OCI-LY1 (cell line): ENCODE measurements around the gene POLDIP2.

Experiments
- H2AFZ ChIP-seq: fragments of 200-600 bp; sonication (generic), shearing (Covaris generic); 2 replicates; pipeline ENCODE4 v1.6.0; 2014; ENCODE audit warnings: antibody characterized with exemption, mild to moderate bottlenecking, low read length
- H3F3A ChIP-seq: fragments of 200-600 bp; sonication (generic), shearing (Covaris generic); 2 replicates; pipeline ENCODE4 v1.6.0; 2014; ENCODE audit warnings: mild to moderate bottlenecking, antibody characterized with exemption, low read length, moderate library complexity; ENCODE audit not compliant: insufficient read depth
- H3K27ac ChIP-seq: fragments of 200-600 bp; sonication (generic); 2 replicates; pipeline ENCODE4 v1.5.1; 2014; ENCODE audit warnings: low read length, mixed run types, mild to moderate bottlenecking, low read depth; ENCODE audit not compliant: poor library complexity, severe bottlenecking
- H3K27me3 ChIP-seq: fragments of 200-600 bp; sonication (generic); 2 replicates; pipeline ENCODE4 v1.6.0; 2014; ENCODE audit warnings: antibody characterized with exemption, mild to moderate bottlenecking, low read length, moderate library complexity; ENCODE audit not compliant: insufficient read depth
- H3K36me3 ChIP-seq: fragments of 200-600 bp; sonication (generic); 2 replicates; pipeline ENCODE4 v1.6.1; 2014; ENCODE audit warnings: mild to moderate bottlenecking, antibody characterized with exemption, low read length, moderate library complexity, mixed read lengths; ENCODE audit not compliant: insufficient read depth
- H3K4me1 ChIP-seq: fragments of 200-600 bp; sonication (generic); 2 replicates; pipeline ENCODE4 v1.5.1; 2014; ENCODE audit warnings: mild to moderate bottlenecking, low read length, moderate library complexity; ENCODE audit not compliant: insufficient read depth, severe bottlenecking
- H3K4me2 ChIP-seq: fragments of 200-600 bp; sonication (generic), shearing (Covaris generic); 2 replicates; pipeline ENCODE4 v1.6.1; 2014; ENCODE audit warnings: low read length
- H3K4me3 ChIP-seq: fragments of 200-600 bp; sonication (generic); 2 replicates; pipeline ENCODE4 v1.5.1; 2014; ENCODE audit warnings: low read length, low read depth, mild to moderate bottlenecking, mixed read lengths; ENCODE audit not compliant: poor library complexity, severe bottlenecking
- H3K79me2 ChIP-seq: fragments of 200-600 bp; shearing (Covaris generic); 2 replicates; pipeline ENCODE4 v1.6.1; 2016; ENCODE audit warnings: mixed run types, low read length, mixed read lengths; ENCODE audit not compliant: insufficient read depth
- H3K9ac ChIP-seq: fragments of 200-600 bp; sonication (generic), shearing (Covaris generic); 2 replicates; pipeline ENCODE4 v1.6.1; 2014; ENCODE audit warnings: mild to moderate bottlenecking, low read length, mixed read lengths
- H3K9me2 ChIP-seq: fragments of 200-600 bp; sonication (generic), shearing (Covaris generic); 2 replicates; pipeline ENCODE4 v1.6.1; 2014; ENCODE audit warnings: low read depth, mild to moderate bottlenecking, low read length, mixed read lengths
- H3K9me3 ChIP-seq: fragments of 200-600 bp; shearing (Covaris generic); 2 replicates; pipeline ENCODE4 v1.6.1; 2014; ENCODE audit warnings: low read length, mixed read lengths
- H4K20me1 ChIP-seq: fragments of 200-600 bp; sonication (generic), shearing (Covaris generic); 2 replicates; pipeline ENCODE4 v1.6.0; 2016; ENCODE audit warnings: mild to moderate bottlenecking, low read length; ENCODE audit not compliant: insufficient read depth
- CTCF ChIP-seq: fragments of 200-600 bp; sonication (generic), shearing (Covaris generic); IDR thresholded peaks from 2 replicates; pipeline ENCODE4 v1.5.1; 2017; ENCODE audit warnings: mild to moderate bottlenecking, antibody characterized with exemption, low read length, moderate library complexity, mixed read lengths
- EZH2 ChIP-seq: fragments of 200-600 bp; sonication (generic), shearing (Covaris generic); IDR thresholded peaks from 2 replicates; pipeline ENCODE4 v1.8.0; 2017; ENCODE audit warnings: borderline replicate concordance, mixed run types, mild to moderate bottlenecking, antibody characterized with exemption, low read length, moderate library complexity, mixed read lengths

Gene POLDIP2

DNA sequence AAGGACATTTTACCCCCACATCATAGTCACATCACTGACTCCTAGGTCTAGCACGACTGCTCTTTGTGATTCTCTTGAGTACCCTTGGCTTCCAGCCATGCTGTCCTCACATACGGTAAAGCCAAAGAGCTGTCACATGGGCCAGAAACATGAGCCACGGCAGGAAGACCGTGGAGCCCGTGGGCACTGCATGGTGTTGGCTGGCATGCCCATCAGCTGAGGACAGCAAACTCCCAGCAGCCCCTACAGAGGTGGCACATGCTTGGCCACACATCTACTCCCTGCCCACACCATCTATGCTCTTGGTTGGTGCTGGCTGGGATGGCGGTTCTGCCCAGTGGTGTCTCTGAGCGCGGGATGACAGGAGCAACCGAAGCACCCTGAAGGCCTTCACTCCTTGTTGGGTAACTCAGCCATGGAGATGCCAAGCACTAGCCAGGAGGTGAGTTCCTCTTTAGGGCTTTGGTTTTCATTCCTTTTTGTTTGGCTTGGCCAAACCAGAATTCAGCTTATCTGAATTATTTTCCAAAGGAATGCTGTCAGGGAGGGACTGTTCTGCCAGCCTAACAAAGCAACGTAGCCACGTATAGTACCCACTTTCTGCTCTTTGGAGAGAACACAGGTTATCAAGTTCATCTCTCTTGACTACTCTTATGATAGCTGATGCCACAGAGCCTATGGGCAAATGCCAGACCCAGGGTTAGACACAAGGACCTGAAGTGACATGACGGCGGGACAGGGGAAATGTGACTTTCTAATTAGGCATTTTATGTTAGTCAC lies 11.7 kb downstream of the POLDIP2 start:
- Histone ChIP-seq H3K4me3 (no peak overlapping the region), H3K4me2 (no peak overlapping the region), H3K27ac (no peak overlapping the region), H3F3A (no peaks in the 10 kb centered on the region), H3K9me3 (no peaks in the 10 kb centered on the region), H2AFZ (no peak overlapping the region), H3K36me3 (peaks cover 84% of the 10 kb centered on the region), H3K9ac (no peak overlapping the region), H3K27me3 (no peaks in the 10 kb centered on the region), H3K79me2 (no peaks in the 10 kb centered on the region), H4K20me1 (no peaks in the 10 kb centered on the region), H3K4me1 (peaks cover 12% of the 10 kb centered on the region), H3K9me2 (no peaks in the 10 kb centered on the region)
- TF ChIP-seq CTCF (no peak), EZH2 (no peak)

DNA sequence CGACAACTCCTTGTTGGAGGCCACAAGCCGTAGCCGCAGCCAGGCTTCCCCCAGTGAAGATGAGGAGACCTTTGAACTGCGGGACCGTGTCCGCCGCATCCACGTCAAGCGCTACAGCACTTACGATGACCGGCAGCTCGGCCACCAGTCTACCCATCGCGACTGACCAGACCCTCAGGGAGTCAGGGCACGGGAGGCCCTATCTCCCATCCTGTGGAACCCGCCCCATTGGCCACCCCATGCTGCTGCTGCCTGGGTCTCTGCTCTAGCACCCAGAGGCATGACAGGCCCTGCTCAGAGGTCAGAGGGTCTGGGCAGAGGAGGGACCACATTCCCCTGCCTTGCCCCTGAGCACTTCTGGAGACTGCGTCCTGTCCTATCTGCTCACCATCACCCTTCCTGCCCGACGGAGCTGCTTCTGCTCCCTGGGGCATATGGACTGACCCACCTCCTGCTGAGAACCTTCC lies 12.9 kb downstream of the POLDIP2 start:
- no peak overlapping the region for H3K9ac ChIP-seq
- H3K27ac ChIP-seq: peak overlapping the region; percentile 84
- H3K27me3 ChIP-seq: no peaks in the 10 kb centered on the region
- no peaks in the 10 kb centered on the region for H3K9me2 ChIP-seq
- no peaks in the 10 kb centered on the region for H3F3A ChIP-seq
- no peaks in the 10 kb centered on the region for H3K9me3 ChIP-seq
- no peak overlapping the region for H3K4me2 ChIP-seq
- no peak for TF ChIP-seq CTCF
- no peak for TF ChIP-seq EZH2
- no peak overlapping the region for H2AFZ ChIP-seq
- H3K4me1 ChIP-seq: peaks cover 12% of the 10 kb centered on the region
- peaks cover 73% of the 10 kb centered on the region for H3K36me3 ChIP-seq
- no peaks in the 10 kb centered on the region for H4K20me1 ChIP-seq
- H3K4me3 ChIP-seq: no peak overlapping the region
- H3K79me2 ChIP-seq: no peaks in the 10 kb centered on the region

DNA sequence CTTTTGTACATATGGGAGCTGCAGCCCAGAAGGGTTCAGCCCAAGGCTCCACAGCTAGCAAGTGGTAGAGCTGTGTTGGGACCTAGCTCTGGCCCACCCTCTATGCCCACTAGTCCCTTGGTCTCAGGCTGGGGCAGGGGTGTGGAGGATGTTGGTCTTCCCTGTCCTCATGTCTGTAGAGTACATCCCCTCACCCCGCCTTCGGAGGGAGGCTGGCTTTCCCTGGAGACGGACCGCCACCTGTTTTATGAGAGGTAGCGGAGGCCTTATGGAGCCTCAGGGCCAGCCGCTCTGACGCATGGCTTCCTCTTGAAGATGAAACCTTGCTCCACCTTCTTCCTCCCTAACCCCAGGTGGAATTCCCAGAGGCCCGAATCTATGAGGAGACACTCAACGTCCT lies 13.3 kb downstream of the POLDIP2 start:
- Histone ChIP-seq H3K9me3 (no peaks in the 10 kb centered on the region), H3K36me3 (peaks cover 69% of the 10 kb centered on the region), H3K4me2 (0 out of 2 replicates have a peak overlapping the region, but pooled peaks have one; percentile 14), H3F3A (no peaks in the 10 kb centered on the region), H3K4me1 (peaks cover 12% of the 10 kb centered on the region), H3K27ac (peak overlapping the region; percentile 84), H2AFZ (no peak overlapping the region), H4K20me1 (no peaks in the 10 kb centered on the region), H3K27me3 (no peaks in the 10 kb centered on the region), H3K4me3 (no peak overlapping the region), H3K9me2 (no peaks in the 10 kb centered on the region), H3K9ac (no peak overlapping the region; the same call in 1 of the 2 replicates), H3K79me2 (no peaks in the 10 kb centered on the region)
- TF ChIP-seq EZH2 (no peak), CTCF (no peak)
